CD4-positive, alpha-beta T cell treated with Interleukin-15 for 4 hours (primary cell): Measurements from ENCODE around the gene SORL1.
A peak's percentile ranks its signal among the peaks of the same experiment; 100 is the strongest.

Experiments
- DNase-seq: peaks from one replicate; pipeline ENCODE4 v3.0.0-alpha.2; 2020; ENCODE audit warnings: low spot score

SORL1 gene

GRCh38 chr11:121426476-121427399 lies 25.4 kb upstream of the SORL1 start:
- peak; percentile 39 for DNase-seq

- DNase-seq: no peak
Observed at GRCh38 chr11:121427400-121427744, 24.7 kb upstream of the SORL1 start.

GRCh38 chr11:121429556-121429955 lies 22.6 kb upstream of the SORL1 start:
- DNase-seq: no peak

- DNase-seq: no peak
Observed at GRCh38 chr11:121431820-121432526, 20.1 kb upstream of the SORL1 start.

GRCh38 chr11:121435132-121435531 lies 17.0 kb upstream of the SORL1 start:
- DNase-seq: no peak

- DNase-seq: no peak
Observed at GRCh38 chr11:121435551-121436511, 16.3 kb upstream of the SORL1 start.

GRCh38 chr11:121437018-121437685 lies 15.0 kb upstream of the SORL1 start:
- no peak for DNase-seq

- DNase-seq: no peak
Observed at GRCh38 chr11:121437686-121438078, 14.4 kb upstream of the SORL1 start.

- DNase-seq: no peak
Observed at GRCh38 chr11:121439337-121439736, 12.8 kb upstream of the SORL1 start.

- DNase-seq: no peak
Observed at GRCh38 chr11:121439759-121440158, 12.4 kb upstream of the SORL1 start.

- no peak for DNase-seq
Observed at GRCh38 chr11:121441521-121441920, 10.6 kb upstream of the SORL1 start.

- no peak for DNase-seq
Observed at GRCh38 chr11:121443688-121444275, 8.3 kb upstream of the SORL1 start.

- no peak for DNase-seq
Observed at GRCh38 chr11:121444526-121444925, 7.6 kb upstream of the SORL1 start.

- DNase-seq: no peak
Observed at GRCh38 chr11:121445071-121445768, 6.9 kb upstream of the SORL1 start.

GRCh38 chr11:121446752-121447156 lies 5.4 kb upstream of the SORL1 start:
- no peak for DNase-seq

GRCh38 chr11:121448011-121448410 lies 4.1 kb upstream of the SORL1 start:
- no peak for DNase-seq

GRCh38 chr11:121448431-121448941 lies 3.6 kb upstream of the SORL1 start:
- DNase-seq: no peak

- DNase-seq: no peak
Observed at GRCh38 chr11:121449123-121449522, 3.0 kb upstream of the SORL1 start.

- no peak for DNase-seq
Observed at GRCh38 chr11:121449626-121450025, 2.5 kb upstream of the SORL1 start.

- no peak for DNase-seq
Observed at GRCh38 chr11:121450401-121450800, 1.7 kb upstream of the SORL1 start.
